ENCODE results near the gene TLE4. TPM values are rescaled to one million over a fixed set of nuclear protein-coding genes. Genes with fewer than 3 reads are reported as not detected.

The TLE4 gene
- polyA plus RNA-seq, 3 donors: 21.0 to 107 (median 21.7) TPM

DNA sequence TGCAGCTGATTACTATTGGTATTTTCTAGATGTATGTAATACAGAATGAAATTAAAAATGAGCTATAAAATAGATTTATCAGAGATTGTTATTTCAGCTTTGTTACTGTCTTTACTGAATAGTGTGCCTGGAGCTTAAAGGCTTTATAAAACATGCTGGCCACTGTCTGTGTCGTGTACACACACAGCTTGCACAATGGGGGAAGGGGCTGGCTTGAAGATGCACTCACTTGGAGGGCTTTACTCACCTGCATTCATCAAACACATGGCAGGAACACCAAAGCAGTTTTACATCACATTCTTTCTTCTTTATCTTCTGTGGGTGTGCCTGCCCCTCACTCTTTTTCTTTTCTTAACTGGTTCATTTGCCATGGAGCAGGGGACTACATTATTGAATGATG is 60.9 kb downstream of the TLE4 start:
- Histone ChIP-seq H3K4me1 (ENCODE audit: control insufficient read depth in 1 of 2, insufficient read depth in 2 of 2, low read length in 2 of 2) (peaks cover 10 to 26% of the 10 kb centered on the region in 2 donors), H3K9me3 (replicated peaks in 1 of 2; ENCODE audit: control insufficient read depth in 1 of 2, insufficient read depth in 1 of 2, low read length in 2 of 2) (no peaks in the 10 kb centered on the region), H3K27me3 (ENCODE audit: control insufficient read depth in 2 of 2, insufficient read depth in 2 of 2, low read length in 2 of 2) (no peaks in the 10 kb centered on the region), H2AFZ (ENCODE audit: insufficient read depth, low read depth, low read length, poor library complexity, severe bottlenecking) (no peak overlapping the region), H3K79me2 (ENCODE audit: insufficient read depth, low read length) (peaks cover 99% of the 10 kb centered on the region), H3K4me2 (replicated peaks; ENCODE audit: extremely low read depth, low read length, poor library complexity, severe bottlenecking) (no peak overlapping the region), H3K4me3 (replicated peaks in 1 of 3; ENCODE audit: low read depth in 2 of 3, low read length in 3 of 3) (no peak overlapping the region), H3K36me3 (replicated peaks in 1 of 2; ENCODE audit: control insufficient read depth in 1 of 2, insufficient read depth in 2 of 2, low read length in 2 of 2) (peaks cover 3 to 35% of the 10 kb centered on the region in 2 donors), H3K27ac (ENCODE audit: low read depth in 1 of 2, low read length in 2 of 2) (peak overlapping the region in 1 of 2 donors; percentile 53), H4K20me1 (ENCODE audit: insufficient read depth, low read length) (peaks cover 81% of the 10 kb centered on the region), H3K9ac (ENCODE audit: insufficient read depth, low read length, poor library complexity, severe bottlenecking) (no peak overlapping the region)
- peaks cover 41 to 55% of the 10 kb centered on the region in 2 donors for H3K36me3 Mint-ChIP-seq
- H3K27me3 Mint-ChIP-seq (ENCODE audit: low read depth in 3 of 3): peaks cover 0 to 1% (median 0%) of the 10 kb centered on the region in 3 donors
- intact Hi-C loops (cut with micrococcal nuclease): no loop called here
- H3K27ac Mint-ChIP-seq: peak overlapping the region in 2 of 7 donors; percentile 51 to 85
- H3K4me1 Mint-ChIP-seq: peaks cover 47% of the 10 kb centered on the region
- H3K9me3 Mint-ChIP-seq: no peaks in the 10 kb centered on the region
- H3K4me3 Mint-ChIP-seq: no peak overlapping the region
- WGBS (ENCODE audit: insufficient coverage): no CpG with 5 or more reads among the region's 1 CpG
- DNase-seq: no peak
- TF ChIP-seq, protein P1, sequence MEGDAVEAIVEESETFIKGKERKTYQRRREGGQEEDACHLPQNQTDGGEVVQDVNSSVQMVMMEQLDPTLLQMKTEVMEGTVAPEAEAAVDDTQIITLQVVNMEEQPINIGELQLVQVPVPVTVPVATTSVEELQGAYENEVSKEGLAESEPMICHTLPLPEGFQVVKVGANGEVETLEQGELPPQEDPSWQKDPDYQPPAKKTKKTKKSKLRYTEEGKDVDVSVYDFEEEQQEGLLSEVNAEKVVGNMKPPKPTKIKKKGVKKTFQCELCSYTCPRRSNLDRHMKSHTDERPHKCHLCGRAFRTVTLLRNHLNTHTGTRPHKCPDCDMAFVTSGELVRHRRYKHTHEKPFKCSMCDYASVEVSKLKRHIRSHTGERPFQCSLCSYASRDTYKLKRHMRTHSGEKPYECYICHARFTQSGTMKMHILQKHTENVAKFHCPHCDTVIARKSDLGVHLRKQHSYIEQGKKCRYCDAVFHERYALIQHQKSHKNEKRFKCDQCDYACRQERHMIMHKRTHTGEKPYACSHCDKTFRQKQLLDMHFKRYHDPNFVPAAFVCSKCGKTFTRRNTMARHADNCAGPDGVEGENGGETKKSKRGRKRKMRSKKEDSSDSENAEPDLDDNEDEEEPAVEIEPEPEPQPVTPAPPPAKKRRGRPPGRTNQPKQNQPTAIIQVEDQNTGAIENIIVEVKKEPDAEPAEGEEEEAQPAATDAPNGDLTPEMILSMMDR (IDR thresholded peaks at IDR 0.05): no peak

DNA sequence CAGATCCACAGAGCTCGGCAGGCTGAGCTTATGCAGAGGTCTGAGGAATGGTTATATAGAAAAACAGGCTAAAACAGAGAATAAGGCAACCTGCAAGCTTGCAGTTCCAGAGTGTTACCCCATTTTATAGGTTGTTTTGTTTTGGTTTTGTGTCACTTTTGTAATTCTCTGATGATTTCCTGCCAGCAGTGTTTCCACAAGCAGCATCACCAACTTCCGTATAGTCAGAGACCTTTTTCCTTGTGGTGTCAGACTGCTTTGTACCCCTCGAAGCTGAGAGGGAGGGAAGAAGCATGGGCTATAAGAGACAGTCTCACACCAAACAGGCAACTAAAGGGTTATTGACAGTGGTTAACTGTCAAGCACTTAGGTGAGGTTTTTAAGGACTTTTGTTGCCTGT is 61.8 kb downstream of the TLE4 start:
- H3K4me3 Mint-ChIP-seq: no peak overlapping the region
- Histone ChIP-seq H3K4me3 (replicated peaks in 1 of 3; ENCODE audit: low read depth in 2 of 3, low read length in 3 of 3) (no peak overlapping the region), H3K4me1 (ENCODE audit: control insufficient read depth in 1 of 2, insufficient read depth in 2 of 2, low read length in 2 of 2) (peaks cover 10 to 18% of the 10 kb centered on the region in 2 donors), H3K79me2 (ENCODE audit: insufficient read depth, low read length) (peaks cover 99% of the 10 kb centered on the region), H3K27me3 (ENCODE audit: control insufficient read depth in 2 of 2, insufficient read depth in 2 of 2, low read length in 2 of 2) (no peaks in the 10 kb centered on the region), H4K20me1 (ENCODE audit: insufficient read depth, low read length) (peaks cover 89% of the 10 kb centered on the region), H3K9me3 (replicated peaks in 1 of 2; ENCODE audit: control insufficient read depth in 1 of 2, insufficient read depth in 1 of 2, low read length in 2 of 2) (no peaks in the 10 kb centered on the region), H2AFZ (ENCODE audit: insufficient read depth, low read depth, low read length, poor library complexity, severe bottlenecking) (no peak overlapping the region), H3K36me3 (replicated peaks in 1 of 2; ENCODE audit: control insufficient read depth in 1 of 2, insufficient read depth in 2 of 2, low read length in 2 of 2) (peaks cover 3 to 34% of the 10 kb centered on the region in 2 donors), H3K9ac (ENCODE audit: insufficient read depth, low read length, poor library complexity, severe bottlenecking) (no peak overlapping the region), H3K27ac (ENCODE audit: low read depth in 1 of 2, low read length in 2 of 2) (peak overlapping the region in 1 of 2 donors; percentile 53), H3K4me2 (replicated peaks; ENCODE audit: extremely low read depth, low read length, poor library complexity, severe bottlenecking) (no peak overlapping the region)
- peaks cover 42 to 53% of the 10 kb centered on the region in 2 donors for H3K36me3 Mint-ChIP-seq
- peaks cover 41% of the 10 kb centered on the region for H3K4me1 Mint-ChIP-seq
- peaks cover 0 to 1% (median 0%) of the 10 kb centered on the region in 3 donors for H3K27me3 Mint-ChIP-seq (ENCODE audit: low read depth in 3 of 3)
- intact Hi-C loops (cut with micrococcal nuclease): no loop called here
- no CpG with 5 or more reads among the region's 3 CpGs for WGBS (ENCODE audit: insufficient coverage)
- DNase-seq: no peak
- TF ChIP-seq, protein P1 (IDR thresholded peaks at IDR 0.05): no peak
- H3K27ac Mint-ChIP-seq: peak overlapping the region; percentile 35 to 85 (median 67)
- no peaks in the 10 kb centered on the region for H3K9me3 Mint-ChIP-seq

Data from CD14-positive monocyte (primary cell).